Esophagus squamous epithelium (tissue), 4 donors: ENCODE measurements around the gene COQ5.

ENCODE experiments used
- POLR2A ChIP-seq, 4 donors: fragments of 450-650 bp; IDR thresholded peaks; one replicate each; pipeline ENCODE4 v1.6.1; 2017; ENCODE audit warnings: antibody characterized with exemption in 4 of 4, mild to moderate bottlenecking in 4 of 4, moderate library complexity in 3 of 4
- TF ChIP-seq, protein P1 (sequence below), 6 experiments: fragments of 450-650 bp in 4 of 6; fragments of 200-600 bp in 2 of 6; sonication (generic) in 2 of 6; IDR thresholded peaks; one replicate each; pipeline ENCODE4 v1.5.1; 2016 to 2019; ENCODE audit warnings: antibody characterized with exemption in 6 of 6, mild to moderate bottlenecking in 4 of 6, moderate library complexity in 4 of 6

DNA sequence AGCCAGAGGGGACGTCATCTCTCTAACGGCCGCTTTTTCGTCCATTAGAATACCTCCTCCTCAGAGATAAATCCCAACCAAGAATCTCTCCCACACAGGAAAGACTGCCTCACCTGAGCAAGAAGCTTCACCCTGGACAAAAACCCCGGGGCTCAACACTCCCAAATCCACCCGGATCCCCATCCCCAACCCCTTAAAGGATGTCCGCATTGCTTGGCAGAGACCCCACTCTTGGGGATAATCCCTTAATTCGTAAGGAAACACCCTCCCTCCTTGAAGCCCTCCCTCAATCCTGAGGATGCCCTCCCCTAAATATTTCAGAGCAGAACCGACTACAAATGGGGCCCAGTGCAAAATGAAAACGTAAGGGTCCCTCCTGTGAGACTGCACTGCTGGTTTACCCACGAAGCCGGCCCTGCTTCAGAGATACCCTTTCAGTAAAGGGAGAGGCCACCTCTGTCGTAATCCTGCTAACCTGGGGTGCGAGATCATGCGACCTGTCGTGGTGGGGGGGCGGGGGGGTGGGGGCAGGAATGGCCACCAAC lies 33.7 kb downstream of the COQ5 start:
- TF ChIP-seq, protein P1, sequence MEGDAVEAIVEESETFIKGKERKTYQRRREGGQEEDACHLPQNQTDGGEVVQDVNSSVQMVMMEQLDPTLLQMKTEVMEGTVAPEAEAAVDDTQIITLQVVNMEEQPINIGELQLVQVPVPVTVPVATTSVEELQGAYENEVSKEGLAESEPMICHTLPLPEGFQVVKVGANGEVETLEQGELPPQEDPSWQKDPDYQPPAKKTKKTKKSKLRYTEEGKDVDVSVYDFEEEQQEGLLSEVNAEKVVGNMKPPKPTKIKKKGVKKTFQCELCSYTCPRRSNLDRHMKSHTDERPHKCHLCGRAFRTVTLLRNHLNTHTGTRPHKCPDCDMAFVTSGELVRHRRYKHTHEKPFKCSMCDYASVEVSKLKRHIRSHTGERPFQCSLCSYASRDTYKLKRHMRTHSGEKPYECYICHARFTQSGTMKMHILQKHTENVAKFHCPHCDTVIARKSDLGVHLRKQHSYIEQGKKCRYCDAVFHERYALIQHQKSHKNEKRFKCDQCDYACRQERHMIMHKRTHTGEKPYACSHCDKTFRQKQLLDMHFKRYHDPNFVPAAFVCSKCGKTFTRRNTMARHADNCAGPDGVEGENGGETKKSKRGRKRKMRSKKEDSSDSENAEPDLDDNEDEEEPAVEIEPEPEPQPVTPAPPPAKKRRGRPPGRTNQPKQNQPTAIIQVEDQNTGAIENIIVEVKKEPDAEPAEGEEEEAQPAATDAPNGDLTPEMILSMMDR (IDR thresholded peaks at IDR 0.05): no peak
- TF ChIP-seq POLR2A (IDR thresholded peaks at IDR 0.05): no peak
